ENCODE data around the gene KIF5C. TPM values are rescaled to one million over a fixed set of nuclear protein-coding genes. Genes with fewer than 3 reads are reported as not detected.

KIF5C gene
- total RNA-seq, 1 experiment from 2014 or later = 0.12 TPM

DNA sequence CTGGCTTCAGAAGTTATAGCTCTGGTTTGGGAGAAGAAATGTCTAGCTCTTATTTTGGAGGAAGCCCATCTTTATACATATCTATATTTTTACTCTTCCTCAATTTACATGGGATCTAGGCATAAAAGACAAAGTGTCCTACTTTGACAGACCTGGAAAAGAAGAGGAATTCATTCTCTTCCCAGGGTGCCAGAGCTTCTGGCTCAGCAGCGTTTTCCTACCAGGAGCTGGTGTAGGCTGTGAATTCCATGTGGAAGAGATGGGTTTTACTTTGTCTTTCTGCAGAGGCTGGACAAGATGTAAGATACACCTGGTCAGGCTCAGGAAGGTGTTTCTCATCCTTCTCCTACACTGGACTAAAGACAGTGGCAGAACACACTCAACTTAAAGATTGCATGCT lies 113.3 kb downstream of the KIF5C start:
- DNase-seq (ENCODE audit: low read depth) = no peak

DNA sequence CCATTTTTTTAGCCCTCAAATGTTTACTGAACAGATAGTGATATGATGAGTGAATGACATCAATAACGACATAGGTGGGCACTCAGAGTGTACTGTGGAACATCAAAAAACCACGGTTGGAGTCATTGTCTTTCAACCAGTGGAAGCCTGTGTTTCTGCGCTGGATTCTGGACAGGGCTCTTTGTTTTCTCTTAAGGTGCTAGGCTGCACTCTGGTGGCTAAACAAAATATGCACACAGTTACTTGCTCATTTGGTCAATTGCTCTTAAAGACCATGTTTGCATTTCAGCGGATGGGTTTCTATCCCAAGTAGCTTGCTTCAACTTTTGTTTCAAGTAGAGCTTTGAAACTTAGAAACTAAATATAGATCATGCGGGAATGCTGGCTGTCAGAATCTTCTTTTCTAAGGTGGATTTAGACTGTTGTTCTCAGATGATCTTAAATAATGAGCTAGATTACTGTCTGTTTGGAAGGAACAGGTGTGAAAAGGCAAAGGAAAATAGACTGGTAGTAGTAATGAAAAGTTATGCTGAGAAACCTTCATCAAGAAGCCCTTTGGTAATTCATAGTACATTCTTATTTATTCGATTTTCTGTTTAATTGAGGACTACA lies 115.0 kb downstream of the KIF5C start:
- peak; percentile 73 for DNase-seq (ENCODE audit: low read depth)

DNA sequence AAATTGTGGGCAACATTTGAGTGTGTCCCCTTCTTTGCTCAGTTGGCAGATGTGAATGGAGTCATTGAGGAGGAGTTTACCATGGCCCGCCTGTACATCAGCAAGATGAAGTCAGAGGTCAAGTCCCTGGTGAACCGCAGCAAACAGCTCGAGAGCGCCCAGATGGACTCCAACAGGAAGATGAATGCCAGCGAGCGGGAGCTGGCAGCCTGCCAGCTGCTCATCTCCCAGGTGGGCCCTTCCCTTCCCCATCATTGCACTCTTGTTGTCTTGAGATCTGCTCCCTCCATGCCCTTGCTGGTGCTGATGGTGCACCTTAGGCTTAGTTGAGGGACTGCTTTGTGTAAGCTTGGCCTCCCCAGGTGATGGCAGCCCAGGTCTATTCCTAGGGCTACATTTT lies 115.9 kb downstream of the KIF5C start:
- DNase-seq (ENCODE audit: low read depth) = peak; percentile 28

DNA sequence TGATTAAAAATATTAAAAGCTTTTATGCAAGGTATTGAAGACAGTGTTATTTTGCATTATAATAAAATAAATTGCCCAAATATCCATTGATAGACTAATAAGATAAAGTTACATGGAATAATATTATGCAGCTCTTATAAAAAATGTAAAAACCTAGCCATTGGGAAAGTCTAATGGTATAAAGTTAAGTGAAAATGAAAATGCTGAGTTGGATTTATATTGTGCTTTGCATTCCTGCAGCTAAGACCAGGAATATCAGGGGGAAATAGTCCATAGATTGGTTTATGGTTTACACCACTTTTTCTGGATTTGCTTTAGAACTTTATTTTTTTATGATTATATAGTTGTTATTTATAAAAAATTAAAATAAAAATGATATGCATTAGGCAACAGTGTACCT lies 117.4 kb downstream of the KIF5C start:
- no peak for DNase-seq (ENCODE audit: low read depth)

DNA sequence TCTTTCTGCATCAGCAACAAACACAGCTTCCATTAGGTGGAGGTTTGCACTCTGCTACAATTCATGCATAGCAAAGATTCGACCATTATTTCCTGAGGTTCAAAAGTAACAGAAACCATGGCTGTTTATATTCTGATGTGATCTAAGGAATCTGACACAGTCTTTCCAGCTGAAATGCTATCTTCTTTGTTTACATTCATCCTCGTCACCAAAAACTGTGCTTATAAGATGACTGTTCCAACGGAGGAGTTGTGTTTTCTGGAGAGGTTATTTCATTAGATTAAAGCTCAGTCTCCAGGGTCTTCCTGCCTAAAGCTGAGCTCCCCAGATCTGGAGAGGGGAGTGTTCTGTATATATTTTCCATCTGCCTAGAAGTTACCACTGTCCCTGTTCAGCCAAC lies 118.3 kb downstream of the KIF5C start:
- DNase-seq (ENCODE audit: low read depth) = no peak

DNA sequence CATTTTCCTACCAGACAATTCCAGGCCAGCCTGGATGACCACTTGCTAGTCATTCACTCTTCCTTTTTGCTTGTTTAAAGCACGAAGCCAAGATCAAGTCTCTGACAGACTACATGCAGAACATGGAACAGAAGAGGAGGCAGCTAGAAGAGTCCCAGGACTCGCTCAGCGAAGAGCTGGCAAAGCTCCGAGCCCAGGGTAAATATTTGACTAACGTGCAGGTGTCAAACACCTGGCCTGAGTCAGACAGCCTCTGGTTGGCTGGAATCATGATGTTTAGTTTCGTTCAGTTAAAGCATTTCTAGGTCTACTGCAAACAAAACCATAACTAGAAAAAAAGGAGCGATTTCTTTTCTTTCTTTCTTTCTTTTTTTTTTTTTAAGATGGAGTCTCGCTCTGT lies 119.3 kb downstream of the KIF5C start:
- no peak for DNase-seq (ENCODE audit: low read depth)

DNA sequence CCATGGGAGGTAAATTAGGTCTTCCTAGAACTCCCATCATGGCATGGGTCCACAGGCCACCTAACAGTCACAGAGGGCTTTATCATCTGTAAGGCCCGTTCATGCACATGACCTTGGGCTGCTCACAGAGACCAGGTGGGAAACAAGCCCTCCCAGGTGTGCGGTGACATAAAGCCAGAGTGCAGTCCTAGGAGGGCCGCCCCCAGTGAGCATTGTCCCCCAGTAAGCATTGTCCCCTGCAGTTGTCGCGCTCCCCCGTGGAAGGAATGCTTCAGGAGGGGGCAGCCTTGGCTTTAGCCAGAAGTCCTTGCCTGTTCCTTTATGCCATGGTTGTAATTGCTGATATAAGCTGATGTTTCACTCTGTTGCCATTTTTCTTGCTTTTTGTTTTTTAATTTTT lies 121.8 kb downstream of the KIF5C start:
- DNase-seq (ENCODE audit: low read depth) = no peak

DNA sequence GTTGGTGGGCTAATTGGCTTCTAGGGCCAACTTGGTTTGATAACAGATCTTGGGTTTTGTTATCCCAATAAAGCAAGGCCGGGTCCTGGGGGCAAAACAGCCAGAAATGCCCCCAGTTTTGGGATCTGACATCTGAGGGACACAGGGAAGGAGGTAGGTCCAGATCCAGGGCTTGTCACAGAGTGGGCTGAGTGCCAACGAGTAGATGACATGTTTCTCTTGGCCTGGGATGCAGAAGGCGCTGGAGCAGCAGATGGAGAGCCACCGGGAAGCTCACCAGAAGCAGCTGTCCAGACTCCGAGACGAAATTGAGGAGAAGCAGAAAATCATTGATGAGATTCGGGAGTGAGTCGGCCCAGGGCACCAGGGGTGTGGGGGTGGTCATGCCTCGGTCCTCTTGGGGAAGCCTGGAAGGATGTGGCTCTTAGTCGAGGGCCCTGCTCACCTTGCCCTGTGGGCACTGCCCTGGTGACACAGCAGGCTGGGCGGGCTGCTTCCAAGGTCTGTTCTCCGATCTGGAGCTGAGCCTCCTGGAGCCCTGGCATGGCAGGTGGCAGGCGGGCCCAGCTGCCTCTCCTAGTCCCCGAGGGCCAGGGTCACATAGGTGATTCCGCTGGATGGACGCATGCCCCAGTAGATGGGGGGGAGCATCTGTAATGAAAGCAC lies 123.3 kb downstream of the KIF5C start:
- DNase-seq (ENCODE audit: low read depth) = no peak

DNA sequence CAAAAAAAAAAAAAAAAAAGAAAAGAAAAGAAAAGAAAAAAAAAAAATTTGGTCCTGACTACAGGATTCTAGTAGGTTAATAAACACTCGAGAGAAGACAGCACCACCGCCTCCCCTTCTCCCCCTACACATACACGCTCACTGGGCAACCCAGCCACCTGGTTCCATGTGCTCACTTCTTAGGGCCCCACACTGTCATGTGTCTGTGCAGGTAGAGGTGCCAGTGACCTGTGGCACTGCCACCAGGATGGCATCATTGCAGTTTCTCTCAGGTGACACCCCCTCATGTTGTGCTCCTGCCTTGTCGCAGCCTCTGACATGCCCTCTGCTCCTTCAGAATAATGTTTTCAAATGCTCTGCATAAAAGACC lies 123.8 kb downstream of the KIF5C start:
- DNase-seq (ENCODE audit: low read depth) = no peak

DNA sequence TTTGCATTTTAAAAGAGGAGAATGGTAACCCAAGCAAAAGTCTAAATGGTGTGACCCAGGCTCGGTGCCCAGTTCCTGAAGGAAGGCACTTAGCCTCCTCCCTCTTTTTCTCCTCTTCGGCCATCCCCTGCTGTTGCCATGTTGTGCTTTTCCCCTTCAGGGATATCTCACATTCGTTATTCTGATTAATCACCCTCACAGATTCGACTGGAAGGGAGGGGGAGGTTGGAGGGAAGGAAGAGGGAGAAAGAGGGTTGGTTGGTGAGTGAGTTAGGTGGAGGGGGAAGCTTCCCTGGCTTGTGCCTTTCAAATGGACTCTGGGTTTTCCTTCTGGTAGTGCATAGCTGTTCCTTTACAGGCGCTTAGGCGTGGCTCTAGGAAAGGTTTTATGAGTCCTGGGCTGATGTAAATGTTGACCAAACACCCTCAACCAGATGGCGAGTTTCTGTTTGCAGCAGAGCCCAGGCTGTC lies 124.5 kb downstream of the KIF5C start:
- DNase-seq (ENCODE audit: low read depth) = no peak

DNA sequence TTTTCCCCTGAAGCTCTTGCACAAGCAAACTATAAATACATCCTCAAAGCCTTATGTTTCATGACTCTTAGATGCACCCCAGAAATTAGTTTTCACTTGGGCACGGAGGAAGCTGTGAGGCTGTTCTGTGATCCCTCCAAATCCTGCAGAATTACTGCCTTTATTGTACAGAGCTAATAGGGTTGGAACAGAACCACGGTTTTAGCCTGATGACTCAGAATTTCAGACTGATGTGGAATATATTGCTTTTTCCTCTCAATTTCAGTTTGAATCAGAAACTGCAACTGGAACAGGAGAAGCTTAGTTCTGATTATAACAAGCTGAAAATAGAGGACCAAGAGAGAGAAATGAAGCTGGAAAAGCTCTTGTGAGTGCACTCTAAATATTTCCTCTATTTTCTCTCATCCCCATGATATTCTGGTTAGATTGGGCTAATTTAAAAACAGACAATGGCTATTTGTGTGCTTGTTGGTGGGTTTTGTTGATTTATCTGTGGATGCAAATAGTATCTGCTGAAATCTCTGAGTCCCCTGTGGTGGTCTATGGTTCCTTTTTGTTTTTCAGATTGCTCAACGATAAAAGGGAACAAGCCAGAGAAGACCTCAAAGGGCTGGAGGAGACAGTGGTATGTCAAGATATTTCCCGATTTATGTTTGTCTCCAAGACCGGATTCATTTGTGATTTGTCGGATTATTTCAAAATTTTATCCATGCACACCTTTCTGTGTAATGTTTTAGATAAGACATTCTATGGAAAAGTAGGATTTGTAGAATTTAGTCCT lies 125.3 kb downstream of the KIF5C start:
- DNase-seq (ENCODE audit: low read depth) = peak; percentile 23

DNA sequence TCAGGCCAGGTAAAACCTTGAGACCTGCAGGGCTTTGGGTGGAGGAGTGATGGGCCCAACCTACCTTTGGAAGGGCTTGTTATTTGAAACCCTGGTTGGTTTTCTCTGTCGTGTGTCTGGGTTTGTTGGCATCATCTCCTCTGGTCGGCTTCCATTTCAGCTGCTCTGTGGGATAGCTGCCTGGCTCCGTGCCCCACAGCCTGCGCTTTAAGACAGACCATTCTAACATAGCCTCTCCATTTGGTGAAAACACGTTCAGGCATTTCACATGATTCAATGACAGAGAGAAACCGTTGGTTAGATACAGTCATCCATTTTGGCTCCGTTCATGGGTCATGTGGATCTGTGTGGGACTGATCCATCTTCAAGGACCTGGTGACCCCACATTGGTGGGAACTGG lies 126.5 kb downstream of the KIF5C start:
- DNase-seq (ENCODE audit: low read depth) = no peak

DNA sequence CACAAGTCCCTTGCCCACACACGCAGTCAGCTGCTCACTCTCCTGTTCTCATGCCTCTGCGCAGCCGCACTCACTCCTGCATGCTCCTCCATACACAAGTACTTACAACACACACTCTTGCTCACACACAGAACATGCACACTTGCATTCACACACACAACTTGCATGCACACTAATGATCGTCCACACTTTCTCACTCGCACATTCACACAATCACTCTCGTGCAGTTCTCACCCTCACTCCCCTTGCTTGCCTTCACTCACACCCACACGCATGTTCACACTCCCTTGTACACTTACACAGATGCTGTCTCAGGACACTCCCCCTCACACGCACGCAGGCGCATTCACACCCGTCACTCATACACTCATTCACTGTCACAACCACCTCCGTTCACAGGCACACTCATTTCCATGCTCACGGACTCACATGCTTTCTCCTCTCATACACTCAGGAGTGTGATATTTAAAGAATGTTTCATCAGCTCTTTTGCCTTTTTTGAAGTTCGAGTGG lies 127.4 kb downstream of the KIF5C start:
- DNase-seq (ENCODE audit: low read depth) = no peak

DNA sequence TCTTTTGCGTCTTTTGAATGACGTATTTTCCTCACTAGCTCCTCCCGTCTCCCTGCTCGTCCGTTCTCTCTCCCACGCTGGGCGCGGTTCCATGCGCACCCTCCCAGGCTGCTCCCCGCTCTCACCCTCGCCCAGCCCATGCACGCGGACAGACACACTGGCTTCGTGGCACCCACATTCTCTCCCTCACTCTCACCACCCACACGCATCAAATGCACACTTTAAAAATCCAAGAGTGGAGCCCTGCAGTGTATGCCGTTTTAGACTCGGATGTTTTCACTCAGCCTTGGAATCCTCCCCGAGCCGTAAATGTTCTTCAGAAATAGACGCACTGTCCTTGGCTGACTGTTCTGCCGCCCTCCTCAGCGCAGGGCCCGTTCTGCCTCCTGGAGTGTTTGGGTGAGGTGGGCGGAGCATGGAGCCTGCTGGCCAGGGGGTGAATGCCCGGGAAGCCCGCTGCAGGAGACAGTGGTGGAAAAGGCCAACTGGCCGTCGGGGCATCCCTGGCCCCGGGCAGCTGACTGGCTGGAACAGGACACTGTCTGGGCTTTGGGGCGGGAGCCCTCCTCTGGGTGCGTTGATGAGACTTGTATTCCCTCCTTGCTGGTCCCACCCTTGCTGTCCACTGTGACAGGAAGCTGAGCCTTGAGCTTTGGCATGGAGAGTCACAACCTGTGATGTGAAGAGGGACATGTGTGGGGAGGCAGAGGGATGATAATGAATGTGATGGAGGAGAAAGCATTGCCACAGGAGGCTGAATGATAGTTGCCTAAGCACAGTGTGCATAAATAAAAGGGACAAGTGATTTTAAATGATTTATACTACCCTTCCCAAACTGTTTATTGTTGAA lies 128.1 kb downstream of the KIF5C start:
- no peak for DNase-seq (ENCODE audit: low read depth)

DNA sequence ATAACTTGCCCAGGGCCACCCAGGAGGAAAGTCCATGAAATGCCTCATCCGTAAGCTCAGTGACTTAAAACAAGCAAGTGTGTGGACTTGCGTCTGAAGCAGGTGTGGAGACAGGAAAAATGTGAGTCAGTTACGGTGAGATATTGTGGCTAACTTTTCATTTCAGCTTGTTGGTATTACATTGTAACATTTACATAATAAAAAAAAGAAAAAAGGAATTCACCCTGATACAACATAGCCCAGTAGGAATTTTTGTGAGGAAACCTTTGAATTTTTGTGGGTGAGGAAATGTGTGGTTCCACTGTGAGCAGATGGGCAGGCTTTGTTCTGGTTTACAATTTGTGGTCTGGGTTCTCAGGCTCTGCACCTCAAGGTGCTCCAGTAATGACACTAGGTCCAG lies 129.8 kb downstream of the KIF5C start:
- peak; percentile 35 for DNase-seq (ENCODE audit: low read depth)

DNA sequence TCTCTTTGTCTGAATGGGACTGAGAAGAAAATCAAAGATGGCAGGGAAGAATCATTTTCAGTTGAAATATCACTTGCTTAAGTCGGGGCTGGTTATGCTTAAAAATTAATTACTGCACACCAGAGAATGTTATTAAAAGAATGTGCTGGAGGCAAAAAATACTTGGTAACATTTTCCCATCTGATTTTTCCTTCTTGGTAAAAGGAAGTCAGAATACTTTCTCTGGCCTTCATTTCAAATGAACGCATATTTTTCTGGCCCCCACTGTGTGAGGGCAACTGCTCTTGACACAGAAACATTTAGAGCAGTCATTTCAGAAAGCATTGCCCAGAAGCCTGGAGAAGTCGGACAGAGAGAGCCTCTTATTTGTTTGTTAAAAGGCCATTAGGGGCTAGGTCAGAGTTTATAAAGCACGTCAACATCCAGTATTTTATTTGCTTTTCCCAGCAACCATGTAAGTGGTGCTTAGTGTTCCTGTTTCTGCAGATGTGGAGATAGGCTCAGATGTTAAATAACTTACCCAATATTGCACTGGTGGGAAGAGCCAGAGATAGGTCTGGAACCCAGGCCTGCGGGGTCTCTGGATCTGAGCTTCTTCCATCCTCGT lies 130.5 kb downstream of the KIF5C start:
- DNase-seq (ENCODE audit: low read depth) = no peak

DNA sequence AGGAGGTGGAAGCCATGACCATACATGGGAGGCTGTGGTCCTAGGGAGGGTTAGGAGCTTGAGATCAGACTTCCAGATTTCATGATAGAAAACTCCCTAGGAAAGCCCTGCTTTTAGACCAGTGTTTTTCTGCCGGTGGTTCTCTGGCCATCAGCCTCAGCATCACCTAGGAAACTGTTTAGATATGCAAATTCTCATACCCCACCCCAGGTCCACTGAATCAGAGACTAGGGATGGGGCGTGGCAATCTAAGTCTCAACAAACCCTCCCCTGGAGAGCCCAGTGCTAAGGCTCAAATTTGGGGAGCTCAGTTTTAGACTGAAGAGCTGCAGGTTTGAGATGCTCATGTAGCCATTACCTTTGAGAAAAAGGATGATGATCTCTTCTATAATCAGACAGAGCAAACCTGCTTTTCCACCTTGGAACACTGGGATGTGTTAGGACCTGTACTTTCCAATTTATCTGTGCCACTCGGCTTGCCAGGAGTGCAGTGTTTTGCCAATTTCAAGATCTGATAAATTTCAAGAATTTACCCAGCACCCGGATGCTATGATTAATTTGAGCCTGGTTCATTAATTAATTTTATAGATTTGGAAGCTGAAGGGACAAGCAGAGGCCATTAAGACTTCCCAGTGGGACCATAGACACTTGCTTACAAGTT lies 132.0 kb downstream of the KIF5C start:
- DNase-seq (ENCODE audit: low read depth) = no peak

DNA sequence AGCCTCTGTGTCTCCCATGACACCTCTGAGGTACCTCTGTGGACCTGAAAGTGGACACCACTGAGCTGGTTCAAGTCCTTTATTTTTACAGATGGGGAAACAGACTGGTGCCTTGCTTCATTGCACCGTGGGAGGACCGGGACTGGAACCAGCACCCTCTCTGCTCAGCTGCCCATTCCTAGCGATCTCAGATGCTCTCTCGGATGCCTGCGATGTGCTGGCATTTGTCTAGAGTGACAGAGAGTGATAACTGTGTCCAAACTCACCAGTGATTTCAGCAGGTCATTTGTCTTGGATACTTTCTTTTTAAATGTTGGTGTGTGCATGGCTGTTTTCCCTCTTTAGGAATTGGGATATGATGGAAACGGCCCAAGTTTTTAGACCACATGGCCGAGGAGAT lies 133.4 kb downstream of the KIF5C start:
- DNase-seq (ENCODE audit: low read depth) = no peak

DNA sequence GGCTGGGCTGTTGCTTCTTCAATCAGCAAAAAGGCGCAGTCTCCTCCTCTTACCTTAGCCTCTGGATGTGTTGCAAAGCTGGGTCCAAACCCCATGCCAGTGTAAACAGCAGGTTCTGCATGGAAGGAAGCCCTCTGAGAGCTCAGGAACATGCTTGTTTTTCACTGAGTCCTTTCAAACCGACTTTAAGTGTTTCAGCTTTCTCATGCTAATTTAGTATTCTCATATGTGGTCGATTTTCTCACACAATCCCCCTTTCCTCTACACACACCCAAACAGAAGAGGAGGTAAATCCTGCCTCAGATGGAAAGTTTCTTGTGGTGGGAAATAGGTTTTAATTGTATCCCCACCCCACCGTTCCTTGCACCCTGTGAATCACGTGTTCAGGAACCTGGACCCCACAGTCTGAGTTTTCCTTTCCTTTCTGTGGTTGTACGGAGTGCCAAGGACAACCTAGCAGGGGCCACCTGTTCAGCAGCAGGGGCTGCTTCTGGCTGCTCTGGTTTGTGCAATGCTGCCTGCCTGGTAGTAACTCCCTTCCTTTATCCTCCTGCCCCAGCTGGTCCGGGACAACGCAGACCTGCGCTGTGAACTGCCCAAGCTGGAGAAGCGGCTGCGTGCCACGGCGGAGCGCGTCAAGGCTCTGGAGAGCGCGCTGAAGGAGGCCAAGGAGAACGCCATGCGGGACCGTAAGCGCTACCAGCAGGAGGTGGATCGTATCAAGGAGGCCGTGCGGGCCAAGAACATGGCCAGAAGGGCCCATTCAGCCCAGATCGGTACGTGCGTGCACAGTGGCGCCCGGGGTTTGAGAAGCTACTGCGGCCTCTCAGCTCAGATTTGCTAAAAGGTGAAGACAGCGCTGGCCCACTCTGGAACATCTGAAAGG lies 134.8 kb downstream of the KIF5C start:
- DNase-seq (ENCODE audit: low read depth) = no peak

DNA sequence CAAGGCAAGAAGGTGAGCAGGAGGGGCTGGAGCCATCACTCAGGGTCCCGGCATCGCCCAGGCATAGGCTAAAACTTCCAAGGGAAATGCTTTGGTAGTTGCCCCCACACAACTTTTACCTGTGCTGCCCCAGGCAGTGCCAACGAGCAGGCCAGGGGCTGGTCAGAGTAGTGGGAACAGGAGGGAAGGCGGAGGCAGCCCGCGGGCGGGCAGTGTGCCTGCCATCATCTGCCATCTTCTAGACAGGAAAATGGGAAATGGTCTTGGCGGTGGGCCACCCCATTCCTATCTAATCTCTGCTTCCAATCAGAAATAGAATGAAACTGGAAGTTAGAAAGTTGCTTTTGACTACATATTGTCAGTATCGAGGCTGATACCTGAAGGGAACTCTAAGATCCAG lies 137.5 kb downstream of the KIF5C start:
- no peak for DNase-seq (ENCODE audit: low read depth)
